Measurements from ENCODE around the gene HSDL2.
"Not testable (repeated sequence)": the region's sequence is repeated elsewhere in the genome, so short reads cannot be mapped to it uniquely, and the experiment has no call there.

HSDL2 gene

DNA sequence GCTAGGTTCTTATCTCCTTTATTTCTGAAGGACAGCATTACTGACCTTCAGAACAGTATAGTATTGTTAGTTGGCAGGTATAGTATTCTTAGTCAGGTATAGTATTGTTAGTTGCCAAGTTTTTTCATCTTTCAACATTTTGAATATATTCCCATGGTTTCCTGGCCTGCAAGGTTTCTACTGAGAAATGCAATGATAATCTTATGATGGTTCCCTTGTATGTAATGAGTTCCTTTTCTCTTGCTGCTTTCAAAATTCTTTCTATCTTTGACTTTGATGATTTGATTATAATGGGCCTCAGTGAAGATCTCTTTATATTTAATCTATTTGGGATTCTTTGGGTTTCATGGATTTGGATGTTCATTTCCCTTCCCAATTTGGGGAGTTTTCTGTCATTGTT lies 12.4 kb upstream of the HSDL2 start:
- DNase-seq, result no peak

DNA sequence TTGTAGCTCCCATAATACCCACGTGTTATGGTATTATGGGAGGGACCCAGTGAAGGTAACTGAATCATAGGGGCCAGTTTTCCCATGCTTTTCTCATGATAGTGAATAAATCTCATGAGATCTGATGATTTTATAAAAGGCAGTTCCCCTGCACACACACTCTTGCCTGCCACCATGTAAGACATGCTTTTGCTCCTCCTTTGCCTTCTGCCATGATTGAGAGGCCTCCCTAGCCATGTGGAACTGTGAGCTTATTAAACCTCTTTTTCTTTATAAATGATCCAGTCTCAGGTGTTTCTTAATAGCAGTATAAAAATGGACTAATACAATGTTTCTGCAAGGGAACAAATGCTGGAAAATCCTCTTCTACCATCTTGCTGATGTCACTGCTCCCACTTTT lies 10.1 kb upstream of the HSDL2 start:
- no peak for DNase-seq

DNA sequence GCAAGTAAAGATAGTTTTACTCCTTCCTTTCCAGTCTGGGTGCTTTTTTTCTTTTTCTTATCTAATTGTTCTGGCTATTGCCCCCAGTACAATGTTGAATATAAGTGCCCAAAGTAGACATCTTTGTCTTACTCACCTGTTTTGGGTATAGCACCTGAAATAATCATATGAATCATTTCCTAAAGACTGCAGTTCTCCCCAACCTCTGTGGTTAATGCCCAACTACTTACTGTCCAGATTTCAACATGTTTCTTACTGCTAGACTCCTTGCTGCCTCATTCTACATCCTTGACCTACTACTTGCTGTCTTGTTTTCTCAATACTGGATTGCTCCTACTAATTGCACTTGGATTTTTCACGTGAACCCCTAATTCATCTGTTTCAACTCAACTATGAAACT lies 8.8 kb upstream of the HSDL2 start:
- DNase-seq, result no peak

DNA sequence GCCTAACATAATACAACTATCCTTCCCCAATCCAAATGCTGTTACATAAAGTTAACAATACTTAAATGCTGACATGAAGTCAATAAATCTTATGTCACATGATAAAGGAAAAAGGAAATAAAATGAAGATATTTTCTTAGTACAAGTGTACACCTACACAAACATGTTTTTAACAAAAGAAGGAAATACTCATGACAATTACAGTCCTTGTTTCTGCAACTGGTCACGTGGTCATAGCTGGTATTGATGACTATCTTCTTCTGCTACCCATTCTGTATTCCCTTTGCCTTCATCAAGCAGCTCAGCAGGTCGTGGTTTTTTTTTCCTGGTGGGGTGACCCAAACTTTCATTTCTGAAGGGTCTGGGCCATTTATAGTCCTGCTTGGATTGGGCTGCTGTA lies 6.2 kb upstream of the HSDL2 start:
- DNase-seq, result not testable (repeated sequence)

DNA sequence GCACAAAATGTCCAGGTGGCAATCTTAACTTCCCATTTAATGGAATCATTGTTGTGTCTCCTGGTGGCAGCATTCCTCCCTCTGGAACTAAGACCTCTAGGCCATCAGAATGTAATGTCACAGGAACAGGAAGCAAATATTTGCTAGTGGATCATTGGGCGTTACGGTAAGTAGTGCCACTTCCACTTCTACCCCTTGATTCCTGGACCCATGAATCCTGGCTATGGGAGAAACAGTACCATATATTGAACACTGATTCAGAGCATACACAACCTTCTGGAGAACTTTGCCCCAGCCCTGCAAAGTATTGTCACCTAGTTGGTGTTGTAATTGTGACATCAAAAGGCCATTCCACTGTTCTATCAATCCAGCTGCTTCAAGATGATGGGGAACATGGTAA lies 5.7 kb upstream of the HSDL2 start:
- not testable (repeated sequence) for DNase-seq

DNA sequence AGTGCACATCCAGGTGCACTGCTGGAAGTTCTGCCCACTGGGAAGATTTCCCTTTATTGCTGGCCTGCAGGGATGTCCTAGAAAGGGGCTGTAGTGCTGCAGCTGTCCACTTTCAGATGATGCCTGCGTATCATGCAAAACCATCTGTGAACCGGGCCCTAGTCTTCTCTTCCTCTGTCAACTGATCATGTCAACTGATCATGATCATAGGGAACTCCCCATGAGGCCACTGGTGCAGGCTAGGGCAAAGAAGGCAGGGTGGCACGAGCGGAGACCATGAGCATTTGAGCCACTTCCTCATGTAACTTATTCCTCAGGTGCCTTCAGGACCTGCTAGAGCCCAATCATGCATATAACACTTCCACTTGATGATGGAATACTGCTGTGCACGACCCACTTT lies 4.5 kb upstream of the HSDL2 start:
- no peak for DNase-seq

DNA sequence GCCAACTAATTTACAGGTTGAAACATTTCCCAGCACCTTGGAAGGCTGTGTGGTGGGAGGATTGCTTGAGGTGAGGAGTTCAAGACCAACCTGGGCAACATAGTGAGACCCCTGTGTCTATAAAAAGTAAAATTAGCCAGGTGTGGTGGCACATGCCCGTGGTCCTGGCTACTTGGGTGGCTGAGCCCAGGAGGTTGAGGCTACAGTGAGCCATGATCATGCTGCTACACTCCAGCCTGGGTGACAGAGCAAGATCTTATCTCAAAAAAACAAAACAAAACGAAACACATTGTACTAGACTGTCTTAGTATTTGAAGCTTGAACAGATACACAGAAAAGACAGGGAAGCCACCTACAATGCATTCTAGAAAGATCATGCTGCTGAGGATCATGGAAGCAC lies 2.8 kb upstream of the HSDL2 start:
- no peak for DNase-seq

DNA sequence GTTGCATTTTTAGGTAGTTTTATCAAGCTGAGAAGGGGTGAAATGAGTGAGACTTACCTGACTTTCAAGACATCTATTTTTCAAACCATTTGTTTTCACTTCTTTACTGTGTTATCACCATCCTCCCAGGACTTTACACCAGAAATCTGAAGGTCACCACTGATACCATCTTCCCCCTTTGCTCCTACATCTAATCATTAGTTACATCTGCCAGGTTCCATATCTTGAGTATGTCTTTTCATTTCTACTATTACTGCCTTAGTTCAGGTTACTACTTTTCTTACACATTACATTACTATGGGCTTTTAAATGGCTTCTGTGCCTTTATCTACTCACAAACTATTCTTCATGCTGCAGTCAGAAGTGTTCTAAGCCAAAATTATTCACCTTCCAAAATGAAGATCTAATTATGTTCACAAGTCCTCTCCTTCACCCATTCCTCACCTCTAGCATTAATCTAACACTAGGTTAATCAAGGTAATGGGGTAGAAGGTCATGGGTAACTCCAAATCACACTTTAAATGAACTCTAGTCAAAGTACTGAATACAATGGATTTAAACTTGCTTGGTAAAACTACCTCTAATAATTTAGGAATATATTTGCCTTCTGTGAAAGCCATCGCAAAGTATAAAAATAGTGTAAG lies 2.1 kb upstream of the HSDL2 start:
- no peak for DNase-seq

DNA sequence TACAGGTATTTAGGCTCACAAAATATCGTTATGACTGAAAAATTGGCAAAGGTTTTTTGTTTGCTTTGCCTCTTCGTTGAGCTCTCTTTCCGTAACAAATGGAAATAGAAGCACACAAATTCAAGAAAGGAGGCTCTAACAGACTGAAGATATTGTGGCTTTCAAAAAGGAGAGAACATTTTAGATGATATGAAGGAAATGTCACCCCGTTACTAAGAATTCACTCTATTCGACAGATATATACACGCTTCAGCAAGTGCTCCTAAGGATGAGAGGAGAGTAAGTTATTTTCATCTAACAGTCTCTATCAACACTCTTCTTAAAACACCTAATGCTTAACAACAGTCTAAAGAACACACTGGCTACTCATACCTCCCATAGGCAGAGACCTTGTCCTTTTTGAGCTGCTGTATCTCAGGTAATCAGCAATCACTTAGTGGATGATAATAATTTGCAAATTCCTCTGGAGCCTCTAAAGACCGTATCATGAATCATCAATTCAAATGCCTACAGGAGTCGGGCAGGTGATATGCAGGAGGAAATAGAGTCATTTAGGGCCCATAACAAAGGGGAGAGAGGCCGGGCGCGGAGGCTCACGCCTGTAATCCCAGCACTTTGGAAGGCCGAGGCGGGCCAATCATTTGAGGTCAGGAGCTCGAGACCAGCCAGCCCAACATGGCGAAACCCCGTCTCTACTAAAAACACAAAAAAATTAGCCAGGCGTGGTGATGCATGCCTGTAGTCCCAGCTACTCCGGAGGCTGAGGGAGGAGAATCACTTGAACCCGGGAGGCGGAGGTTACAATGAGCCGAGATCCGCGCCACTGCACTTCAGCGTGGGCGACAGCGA lies 1.4 kb upstream of the HSDL2 start:
- no peak for DNase-seq

DNA sequence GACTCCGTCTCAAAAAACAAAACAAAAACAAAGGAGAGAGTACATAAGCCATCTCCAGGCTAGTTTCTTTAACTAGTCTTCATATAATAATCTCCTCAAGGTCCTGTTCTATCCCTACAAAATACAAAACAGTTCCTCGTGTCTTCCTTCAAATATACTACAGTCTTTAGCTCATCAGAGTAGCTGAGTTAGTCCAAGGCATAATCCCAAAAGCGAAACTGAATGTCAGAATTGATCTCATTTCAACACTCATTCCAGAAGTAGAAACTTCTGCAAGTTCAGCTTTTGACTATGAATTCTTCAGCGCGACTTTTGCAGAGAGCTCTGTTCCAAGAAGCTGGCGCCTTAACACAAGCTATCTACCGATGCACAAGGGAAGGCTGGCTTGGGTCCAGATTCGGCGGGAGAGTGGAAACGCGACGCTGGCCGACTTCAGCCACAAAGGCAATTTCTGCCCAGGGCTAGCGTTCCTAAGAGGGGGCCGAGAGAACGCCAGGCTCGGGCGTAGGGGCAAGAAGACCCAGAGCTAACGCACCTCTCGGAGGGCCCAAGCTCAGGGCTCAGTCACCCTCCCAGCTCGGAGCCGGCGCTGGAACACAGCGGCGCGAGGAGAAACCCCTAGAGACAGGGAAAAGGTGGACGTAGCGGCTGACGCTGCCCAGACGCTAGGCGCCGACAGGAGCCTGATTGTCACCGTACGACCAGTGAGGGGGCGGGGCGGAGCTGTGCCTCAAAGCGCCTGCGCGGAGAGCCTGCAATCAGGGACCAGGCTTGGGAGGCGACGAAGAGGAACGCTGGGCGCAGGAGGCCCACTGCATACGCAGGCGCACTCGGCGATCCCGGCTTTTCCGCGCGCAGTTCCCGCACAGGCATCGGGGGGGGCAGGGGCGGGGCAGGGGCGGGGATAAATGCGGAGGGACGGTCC lies 469 bp upstream of the HSDL2 start:
- DNase-seq, result peak; percentile 90 to 96 (median 92)

DNA sequence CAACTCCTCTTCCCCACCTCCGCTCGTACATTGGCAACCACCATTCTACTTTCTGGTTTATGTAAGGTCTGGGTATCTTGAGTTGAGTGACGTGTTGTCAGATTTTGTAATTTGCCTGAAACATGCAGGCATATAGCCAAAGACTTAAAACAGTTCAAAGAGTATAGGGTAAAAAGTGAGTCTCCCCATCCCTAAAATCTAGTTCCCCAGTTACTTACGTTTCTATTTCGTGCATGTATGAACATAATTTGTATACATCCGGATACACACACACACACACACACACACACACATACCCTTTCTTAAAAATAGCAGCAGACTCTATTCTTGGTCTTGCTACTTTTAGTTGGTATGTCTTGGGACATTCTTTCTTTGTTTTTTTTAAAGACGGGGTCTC lies 915 bp downstream of the HSDL2 start:
- DNase-seq, result no peak

DNA sequence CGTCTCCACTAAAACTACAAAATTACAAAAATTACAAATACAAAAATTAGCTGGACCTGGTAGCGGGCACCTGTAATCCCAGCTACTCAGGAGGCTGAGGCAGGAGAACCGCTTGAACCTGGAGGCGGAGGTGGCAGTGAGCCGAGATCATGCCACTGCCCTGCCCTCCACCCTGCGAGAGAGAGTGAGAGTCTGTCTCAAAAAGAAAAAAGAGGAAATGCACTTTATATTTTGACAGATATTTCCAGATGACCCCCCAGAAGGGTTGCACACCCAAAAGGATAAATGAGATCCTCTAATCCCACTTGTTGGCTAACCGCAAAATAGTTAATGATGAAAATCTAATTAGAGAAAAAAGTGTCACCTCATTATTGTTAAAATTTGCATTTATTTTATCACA lies 2.2 kb downstream of the HSDL2 start:
- DNase-seq, result no peak

DNA sequence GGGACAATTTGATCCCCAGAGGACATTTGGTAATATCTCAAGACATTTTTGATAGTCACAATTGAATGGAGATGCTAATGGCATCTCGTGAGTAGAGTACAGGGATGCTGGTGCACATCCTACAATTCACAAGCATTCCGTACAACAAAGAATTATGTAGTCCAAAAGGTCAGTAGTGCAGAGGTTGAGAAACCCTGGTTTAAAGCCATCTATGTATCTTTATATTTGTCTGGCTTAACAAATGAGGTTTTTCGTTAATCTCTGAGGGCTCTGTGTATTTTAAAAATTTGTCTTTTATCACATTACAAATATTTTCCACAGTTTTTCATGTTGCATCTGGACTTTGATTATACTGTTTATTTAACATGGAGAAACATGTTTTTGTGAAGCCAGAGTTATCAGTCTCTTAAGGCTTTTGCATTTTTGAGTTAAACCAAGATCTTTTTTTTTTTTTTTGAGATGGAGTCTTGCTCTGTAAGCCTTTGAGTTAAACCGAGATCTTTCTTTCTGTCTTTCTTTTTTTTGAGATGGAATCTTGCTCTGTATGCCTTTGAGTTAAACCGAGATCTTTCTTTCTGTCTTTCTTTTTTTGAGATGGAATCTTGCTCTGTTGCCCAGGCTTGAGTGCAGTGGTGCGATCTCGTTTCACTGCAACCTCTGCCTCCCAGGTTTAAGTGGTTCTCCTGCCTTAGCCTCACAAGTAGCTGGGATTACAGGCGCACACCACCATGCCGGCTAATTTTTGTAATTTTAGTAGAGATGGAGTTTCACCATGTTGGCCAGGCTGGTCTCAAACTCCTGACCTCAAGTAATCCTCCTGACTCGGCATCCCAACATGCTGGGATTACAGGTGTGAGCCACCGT lies 2.8 kb downstream of the HSDL2 start:
- no peak for DNase-seq

DNA sequence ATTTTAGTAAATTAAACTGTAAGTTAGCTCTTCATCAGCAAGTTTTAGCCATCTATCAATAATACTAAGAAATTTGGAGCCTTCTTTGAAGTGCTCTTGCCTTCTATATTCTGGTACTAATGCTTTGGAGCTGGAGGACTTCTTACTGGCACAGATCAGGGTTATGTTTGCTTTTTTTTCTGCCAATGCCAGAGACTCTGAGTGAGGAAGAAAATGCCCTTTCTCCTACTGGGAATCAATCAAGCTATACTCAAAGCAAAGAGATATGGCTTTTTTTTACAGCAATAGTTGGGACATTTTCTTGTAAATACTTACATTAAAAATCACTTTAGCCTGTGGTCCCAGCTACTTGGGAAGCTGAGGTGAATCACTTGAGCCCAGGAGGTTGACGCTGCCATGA lies 4.3 kb downstream of the HSDL2 start:
- no peak for DNase-seq

DNA sequence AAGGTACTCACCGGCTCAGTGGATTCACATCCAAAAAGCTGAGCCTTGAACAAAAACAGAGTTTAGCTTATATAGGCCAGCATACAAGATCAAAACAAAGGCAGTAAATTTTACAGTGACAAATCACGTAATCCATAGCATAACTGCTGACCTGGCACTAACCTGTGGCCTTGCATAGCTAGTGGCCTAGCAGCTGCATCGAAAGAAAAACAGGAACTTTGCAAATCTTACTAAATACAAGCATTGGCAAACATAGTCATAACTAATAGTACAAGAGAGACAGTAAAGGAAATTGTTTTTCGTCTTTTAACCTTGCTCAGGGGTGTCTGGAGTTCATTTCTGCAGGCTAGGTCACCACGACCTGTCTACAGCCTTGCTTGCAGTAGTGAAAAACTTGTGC lies 4.8 kb downstream of the HSDL2 start:
- DNase-seq, result no peak

DNA sequence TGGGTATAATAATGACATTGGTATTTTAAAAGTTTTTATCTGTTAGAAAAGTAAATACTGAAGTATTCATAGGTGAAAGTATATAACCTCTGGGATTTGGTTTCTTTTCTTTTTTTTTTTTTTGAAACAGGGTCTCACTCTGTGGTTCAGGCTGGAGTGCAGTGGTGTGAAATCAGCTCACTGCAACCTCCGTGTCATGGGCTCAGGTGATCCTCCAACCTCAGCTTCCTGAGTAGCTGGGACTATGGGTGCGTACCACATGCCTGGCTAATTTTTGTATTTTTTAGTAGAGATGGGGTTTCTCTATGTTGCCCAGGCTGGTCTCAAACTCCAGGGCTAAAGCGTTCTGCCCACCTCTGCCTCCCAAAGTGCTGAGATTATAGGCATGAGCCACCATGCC lies 7.2 kb downstream of the HSDL2 start:
- DNase-seq, result no peak

DNA sequence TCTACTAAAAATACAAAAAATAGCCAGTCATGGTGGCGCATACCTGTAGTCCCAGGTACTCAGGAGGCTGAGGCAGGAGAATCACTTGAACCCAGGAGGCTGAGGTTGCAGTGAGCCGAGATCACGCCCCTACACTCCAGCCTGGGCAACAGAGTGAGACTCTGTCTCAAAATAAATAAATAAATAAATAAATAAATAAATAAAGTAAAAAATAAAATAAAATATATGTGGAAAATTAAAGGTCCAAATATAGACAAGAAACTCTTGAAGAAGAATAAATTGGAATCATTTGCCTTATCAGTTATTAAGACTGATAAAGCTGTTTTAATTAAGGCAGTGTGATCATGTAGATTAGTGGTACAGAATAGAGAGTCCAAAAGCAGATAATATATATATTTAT lies 10.0 kb downstream of the HSDL2 start:
- not testable (repeated sequence) for DNase-seq

DNA sequence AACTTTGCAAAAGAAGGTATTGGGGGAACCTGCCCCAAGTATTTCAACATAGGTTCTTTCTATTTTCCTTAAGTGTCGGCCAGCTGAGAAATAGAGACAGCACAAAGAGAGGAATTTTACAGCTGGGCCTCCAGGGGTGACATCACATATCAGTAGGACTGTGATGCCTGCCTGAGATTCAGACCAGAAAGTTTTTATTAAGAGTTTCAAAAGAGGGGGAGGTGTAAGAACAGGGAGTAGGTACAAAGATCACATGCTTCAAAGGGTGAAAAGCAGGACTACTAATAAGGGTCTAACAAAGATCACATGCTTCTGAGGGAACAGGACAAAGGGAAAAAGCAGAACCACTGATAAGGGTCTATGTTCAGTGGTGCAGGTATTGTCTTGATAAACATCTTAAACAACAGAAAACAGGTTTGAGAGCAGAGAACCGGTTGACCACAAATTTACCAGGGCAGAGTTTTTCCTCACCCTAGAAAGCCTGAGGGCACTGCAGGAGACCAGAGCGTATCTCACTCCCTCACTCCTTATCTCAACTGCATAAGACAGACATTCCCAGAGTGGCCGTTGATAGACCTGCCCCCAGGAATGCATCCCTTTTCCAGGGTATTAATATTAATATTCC lies 12.1 kb downstream of the HSDL2 start:
- DNase-seq, result not testable (repeated sequence)

DNA sequence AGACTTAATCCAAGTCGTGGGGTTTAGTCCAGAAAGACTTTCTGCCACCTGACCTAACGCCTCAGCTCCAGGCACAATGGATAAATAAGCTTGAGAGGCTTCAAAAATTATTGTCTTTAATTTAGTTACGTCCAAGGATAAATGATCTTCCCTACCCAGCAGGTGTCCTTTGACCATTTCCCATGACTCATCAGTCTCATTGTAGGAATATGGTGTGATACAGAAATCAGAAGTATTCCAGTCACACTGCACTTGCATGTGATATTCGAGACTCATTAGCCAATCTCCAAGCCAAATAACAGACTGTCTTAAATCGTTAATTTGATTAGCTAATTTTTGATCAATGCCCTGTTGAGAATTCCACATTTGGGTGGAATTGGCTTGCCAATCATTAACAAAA lies 13.2 kb downstream of the HSDL2 start:
- DNase-seq, result not testable (repeated sequence)

DNA sequence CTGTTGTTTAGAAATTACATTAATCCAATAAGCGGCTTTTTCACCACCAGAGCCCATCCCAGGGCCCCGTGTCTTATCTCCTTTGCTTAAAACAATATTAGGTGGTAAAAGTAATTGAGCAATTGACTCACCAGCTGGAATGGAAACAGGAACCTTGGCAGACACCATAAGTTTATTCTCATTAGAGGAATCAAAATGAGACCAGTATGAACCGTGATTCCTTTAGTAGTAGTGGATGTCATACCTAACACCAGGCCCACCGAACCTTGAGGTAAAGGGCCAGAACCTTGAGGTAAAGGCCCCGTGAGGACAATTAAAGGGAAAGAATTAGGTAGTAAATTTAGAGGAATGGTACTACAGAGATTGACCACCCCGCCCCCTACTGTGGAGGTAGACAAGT lies 16.5 kb downstream of the HSDL2 start:
- no peak for DNase-seq

DNA sequence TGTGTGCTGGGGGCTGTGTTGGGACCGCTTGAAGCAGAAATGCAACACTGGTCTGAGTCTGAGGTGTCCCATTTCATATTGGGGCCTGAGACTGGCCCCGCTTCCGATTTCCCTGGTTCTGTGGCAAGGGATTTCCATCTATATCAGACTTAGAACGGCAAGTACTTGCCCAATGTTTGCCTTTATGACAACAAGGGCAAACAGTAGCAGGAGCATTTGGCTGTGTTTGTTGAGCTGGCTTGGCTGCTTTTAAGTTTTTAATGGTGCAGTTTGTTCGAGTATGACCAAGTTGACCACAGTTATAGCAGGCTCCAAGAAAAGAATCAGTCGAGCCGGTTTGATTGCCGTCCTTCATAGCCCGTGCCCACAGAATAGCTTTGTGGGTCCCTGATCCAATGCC lies 17.0 kb downstream of the HSDL2 start:
- no peak for DNase-seq

DNA sequence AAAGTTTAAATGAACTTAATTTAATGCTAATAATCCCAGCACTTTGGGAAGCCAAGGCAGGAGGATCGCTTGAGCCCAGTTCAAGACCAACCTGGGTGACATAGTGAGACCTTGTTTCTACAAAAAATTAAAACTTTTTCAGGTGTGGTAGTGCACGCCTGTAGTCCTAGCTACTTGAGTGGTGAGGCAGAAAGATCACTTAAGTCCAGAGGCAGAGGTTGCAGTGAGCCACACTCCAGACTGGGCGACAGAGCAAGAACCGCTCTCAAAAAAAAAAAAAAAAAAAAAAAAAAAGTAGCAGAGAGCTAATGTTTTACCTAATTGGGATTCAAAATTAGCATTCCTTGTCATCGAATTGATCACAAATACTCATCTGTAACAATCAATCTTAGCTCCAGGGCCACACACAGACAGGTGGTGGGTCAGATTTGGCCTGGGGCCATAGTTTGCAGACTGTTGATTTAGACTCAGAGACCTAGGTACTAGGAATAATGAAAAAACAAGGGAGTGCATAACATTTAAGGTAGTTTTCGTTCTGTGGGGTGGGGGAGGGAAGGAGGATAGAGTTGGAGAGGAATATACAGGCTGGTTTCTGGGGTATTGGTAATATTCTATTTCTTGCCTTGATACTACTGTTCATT lies 21.4 kb downstream of the HSDL2 start:
- no peak for DNase-seq

Data from activated naive CD4-positive, alpha-beta T cell (primary cell).